IMR-90 (cell line): Measurements from ENCODE around the gene CERT1. TPM values are rescaled to one million over a fixed set of nuclear protein-coding genes. Genes with fewer than 3 reads are reported as not detected.

Source experiments
- ATAC-seq: fragments of 200-7000 bp; cut with Tn5 transposase; 2 replicates; pipeline ENCODE4 v1.9.1; 2020; ENCODE audit warnings: low read depth, mild to moderate bottlenecking, moderate library complexity
- BruUV-seq: library from RNA; stranded (reverse); fragments of 400-500 nt; replicated peaks from 2 replicates; lab custom pipeline; 2021; lab: Mats Ljungman, UMichigan
- CTCF ChIA-PET: fragments of 300-600 bp; formaldehyde crosslinking; extraction: SDS; loops from one replicate; lab custom pipeline; 2021; ENCODE audit warnings: antibody characterized with exemption; lab: Yijun Ruan, JAX
- POLR2A ChIA-PET: fragments of 300-600 bp; sonication (Branson Sonifier 250); formaldehyde crosslinking; loops from one replicate; lab custom pipeline; 2022; ENCODE audit warnings: antibody characterized with exemption; ENCODE audit not compliant: unreplicated experiment; lab: Charles Lee
- DNase-seq: peaks from one replicate; pipeline ENCODE4 v3.0.0; 2013
- H2AFZ ChIP-seq: replicated peaks from 2 replicates; pipeline ENCODE3; 2013; ENCODE audit warnings: low read length, mild to moderate bottlenecking; ENCODE audit not compliant: poor library complexity
- H2AK5ac ChIP-seq: 2 replicates; pipeline ENCODE4 v1.6.1; 2013; ENCODE audit warnings: low read depth, low read length, inconsistent platforms
- H2AK9ac ChIP-seq: replicated peaks from 2 replicates; pipeline ENCODE3; 2013; ENCODE audit warnings: mild to moderate bottlenecking, low read depth, low read length, moderate library complexity; ENCODE audit not compliant: poor library complexity
- H2BK120ac ChIP-seq: 2 replicates; pipeline ENCODE4 v1.6.1; 2013; ENCODE audit warnings: low read depth, low read length, inconsistent platforms
- H2BK15ac ChIP-seq: 3 replicates; pipeline ENCODE4 v1.6.1; 2013; ENCODE audit warnings: low read depth, low read length, inconsistent platforms
- H2BK20ac ChIP-seq: 2 replicates; pipeline ENCODE4 v1.6.1; 2013; ENCODE audit warnings: low read depth, mild to moderate bottlenecking, inconsistent platforms, low read length, moderate library complexity
- H2BK5ac ChIP-seq: 2 replicates; pipeline ENCODE4 v1.6.1; 2013; ENCODE audit warnings: mild to moderate bottlenecking, low read depth, low read length, inconsistent platforms; ENCODE audit not compliant: poor library complexity, severe bottlenecking
- H3K14ac ChIP-seq: replicated peaks from 2 replicates; pipeline ENCODE4 v1.6.1; 2013; ENCODE audit warnings: low read depth, low read length, inconsistent platforms
- H3K18ac ChIP-seq: 2 replicates; pipeline ENCODE4 v1.6.1; 2013; ENCODE audit warnings: low read depth, low read length, control low read depth
- H3K23ac ChIP-seq: 2 replicates; pipeline ENCODE4 v1.6.1; 2013; ENCODE audit warnings: low read depth, low read length, inconsistent platforms
- H3K27ac ChIP-seq: 2 replicates; pipeline ENCODE4 v1.5.1; 2013; ENCODE audit warnings: mild to moderate bottlenecking, control low read depth, low read length; ENCODE audit not compliant: insufficient read depth
- H3K27me3 ChIP-seq: 2 replicates; pipeline ENCODE4 v1.6.1; 2013; ENCODE audit warnings: low read length; ENCODE audit not compliant: control insufficient read depth, insufficient read depth
- H3K36me3 ChIP-seq: 2 replicates; pipeline ENCODE4 v1.6.1; 2013; ENCODE audit warnings: low read length, mixed read lengths; ENCODE audit not compliant: control insufficient read depth, insufficient read depth
- H3K4ac ChIP-seq: 2 replicates; pipeline ENCODE4 v1.6.1; 2013; ENCODE audit warnings: low read depth, low read length, inconsistent platforms
- H3K4me1 ChIP-seq: 2 replicates; pipeline ENCODE4 v1.6.1; 2013; ENCODE audit warnings: low read length, mixed read lengths; ENCODE audit not compliant: control insufficient read depth, insufficient read depth
- H3K4me2 ChIP-seq: 2 replicates; pipeline ENCODE4 v1.6.1; 2013; ENCODE audit warnings: low read depth, mild to moderate bottlenecking, control low read depth, low read length, moderate library complexity
- H3K4me3 ChIP-seq: 2 replicates; pipeline ENCODE4 v1.5.1; 2013; ENCODE audit warnings: low read depth, mild to moderate bottlenecking, control low read depth, low read length, moderate library complexity; ENCODE audit not compliant: insufficient read depth
- H3K56ac ChIP-seq: 2 replicates; pipeline ENCODE4 v1.6.1; 2013; ENCODE audit warnings: low read length, inconsistent platforms; ENCODE audit not compliant: insufficient read depth; ENCODE audit errors: extremely low read depth
- H3K79me1 ChIP-seq, 2 experiments: 2 replicates each; pipeline ENCODE4 v1.6.1; 2013; ENCODE audit warnings: low read length in 2 of 2, inconsistent platforms in 1 of 2, low read depth in 1 of 2
- H3K9ac ChIP-seq: 2 replicates; pipeline ENCODE4 v1.6.1; 2013; ENCODE audit warnings: low read depth, low read length, control low read depth
- H3K9me1 ChIP-seq: 2 replicates; pipeline ENCODE4 v1.6.1; 2013; ENCODE audit warnings: low read length, inconsistent platforms; ENCODE audit not compliant: insufficient read depth
- H3K9me3 ChIP-seq: 2 replicates; pipeline ENCODE4 v1.6.1; 2013; ENCODE audit warnings: low read length; ENCODE audit not compliant: control insufficient read depth, insufficient read depth
- H4K20me1 ChIP-seq: 2 replicates; pipeline ENCODE4 v1.6.1; 2013; ENCODE audit warnings: low read length, inconsistent platforms; ENCODE audit not compliant: insufficient read depth
- H4K5ac ChIP-seq: 2 replicates; pipeline ENCODE4 v1.6.1; 2013; ENCODE audit warnings: mild to moderate bottlenecking, low read depth, low read length, control low read depth
- H4K8ac ChIP-seq, 2 experiments: 2 replicates each; pipeline ENCODE4 v1.6.1; 2013; ENCODE audit warnings: low read depth in 2 of 2, low read length in 2 of 2, control low read depth in 1 of 2, inconsistent platforms in 1 of 2
- H4K91ac ChIP-seq: 2 replicates; pipeline ENCODE4 v1.6.1; 2013; ENCODE audit warnings: low read depth, low read length, inconsistent platforms; ENCODE audit not compliant: insufficient read depth
- BHLHE40 ChIP-seq: fragments of 150-350 bp; IDR thresholded peaks from 2 replicates; pipeline ENCODE4 v1.6.1; 2016; ENCODE audit warnings: mild to moderate bottlenecking, low read depth, low read length
- CEBPB ChIP-seq: IDR thresholded peaks from 2 replicates; pipeline ENCODE4 v1.6.1; 2012; ENCODE audit warnings: low read depth, low read length, improper control_type of control experiment
- CHD1 ChIP-seq: IDR thresholded peaks from 2 replicates; pipeline ENCODE4 v1.6.1; 2012; ENCODE audit warnings: low read depth, low read length, improper control_type of control experiment
- FOS ChIP-seq: fragments of 150-350 bp; IDR thresholded peaks from 2 replicates; pipeline ENCODE4 v1.6.1; 2016; ENCODE audit warnings: low read depth, low read length
- MAFK ChIP-seq: IDR thresholded peaks from 2 replicates; pipeline ENCODE4 v1.6.1; 2012; ENCODE audit warnings: low read depth, low read length, improper control_type of control experiment
- MAZ ChIP-seq: IDR thresholded peaks from 2 replicates; pipeline ENCODE4 v1.6.1; 2012; ENCODE audit warnings: low read depth, mild to moderate bottlenecking, low read length, improper control_type of control experiment, moderate library complexity, borderline replicate concordance
- MXI1 ChIP-seq: IDR thresholded peaks from 2 replicates; pipeline ENCODE4 v1.6.1; 2012; ENCODE audit warnings: low read depth, mild to moderate bottlenecking, low read length, moderate library complexity, borderline replicate concordance
- NFE2L2 ChIP-seq: fragments of 150-350 bp; IDR thresholded peaks from 2 replicates; pipeline ENCODE4 v1.6.1; 2016; ENCODE audit warnings: low read depth, mild to moderate bottlenecking, low read length
- POLR2A ChIP-seq: IDR thresholded peaks from 2 replicates; pipeline ENCODE4 v1.6.1; 2012; ENCODE audit warnings: mild to moderate bottlenecking, low read depth, low read length
- RAD21 ChIP-seq: IDR thresholded peaks from 2 replicates; pipeline ENCODE4 v1.6.1; 2012; ENCODE audit warnings: low read length, improper control_type of control experiment
- RCOR1 ChIP-seq: IDR thresholded peaks from 2 replicates; pipeline ENCODE4 v1.6.1; 2012; ENCODE audit warnings: mild to moderate bottlenecking, low read length, improper control_type of control experiment; ENCODE audit not compliant: insufficient replicate concordance
- RFX5 ChIP-seq: IDR thresholded peaks from 2 replicates; pipeline ENCODE4 v1.8.0; 2012; ENCODE audit warnings: low read depth, mild to moderate bottlenecking, low read length, moderate library complexity
- SMC3 ChIP-seq: fragments of 150-350 bp; IDR thresholded peaks from 2 replicates; pipeline ENCODE4 v1.6.1; 2016; ENCODE audit warnings: low read depth, mild to moderate bottlenecking, antibody characterized with exemption, low read length, moderate library complexity
- WGBS, 2 experiments: methylation state at CpG; one replicate each; pipeline versions ENCODE4 v1.1.5 to v1.1.7; 2013; ENCODE audit warnings: missing lambda C conversion rate in 2 of 2; ENCODE audit not compliant: insufficient read length in 1 of 2; ENCODE audit errors: extremely low coverage in 2 of 2; 5-methylcytosine and 5-hydroxymethylcytosine counted together
- dilution Hi-C: fragments of 300-500 bp; cut with HindIII; formaldehyde crosslinking; loops from one replicate; pipeline ENCODE4 v1.14.3; 2018; ENCODE audit warnings: low sequenced_read_pairs; ENCODE audit not compliant: unreplicated experiment
- in situ Hi-C: fragments of 300-500 bp; cut with MboI; formaldehyde crosslinking; loops from 3 replicates; pipeline ENCODE4 v1.14.3; 2019; ENCODE audit warnings: low sequenced_read_pairs, inconsistent platforms, mixed read lengths
- intact Hi-C: fragments of 100-400 bp; cut with micrococcal nuclease; formaldehyde crosslinking; loops from 2 replicates; pipeline ENCODE4 v1.10.0; 2022
- polyA plus RNA-seq, 3 experiments: library from polyadenylated mRNA; depleted of rRNA; stranded (reverse); fragments of >200 nt; gene quantifications; 2 replicates each; pipeline ENCODE4 v1.2.3, GENCODE V29; 2012; ENCODE audit warnings: low replicate concordance in 1 of 3
- total RNA-seq: library from RNA; depleted of rRNA; stranded (reverse); fragments of >200 nt; gene quantifications from 2 replicates; pipeline ENCODE4 v1.2.3, GENCODE V29; 2012
- TF ChIP-seq, protein P1 (sequence below): fragments of 150-350 bp; IDR thresholded peaks from 2 replicates; pipeline ENCODE4 v1.6.1; 2016; ENCODE audit warnings: low read depth, mild to moderate bottlenecking, low read length, moderate library complexity, borderline replicate concordance
- TF ChIP-seq, protein P2 (sequence below): fragments of 150-350 bp; IDR thresholded peaks from 2 replicates; pipeline ENCODE4 v1.6.1; 2017; ENCODE audit warnings: mild to moderate bottlenecking, antibody characterized with exemption, low read length, low read depth
- TF ChIP-seq, protein P3 (sequence below): conservative IDR thresholded peaks from 2 replicates; pipeline ENCODE4 v1.5.1; 2012; ENCODE audit warnings: mild to moderate bottlenecking, low read depth, low read length, improper control_type of control experiment

The CERT1 gene
- total and polyA plus RNA-seq, 2 of the 4 experiments (the other 2 are of a cell fraction) = 7.2 TPM

DNA sequence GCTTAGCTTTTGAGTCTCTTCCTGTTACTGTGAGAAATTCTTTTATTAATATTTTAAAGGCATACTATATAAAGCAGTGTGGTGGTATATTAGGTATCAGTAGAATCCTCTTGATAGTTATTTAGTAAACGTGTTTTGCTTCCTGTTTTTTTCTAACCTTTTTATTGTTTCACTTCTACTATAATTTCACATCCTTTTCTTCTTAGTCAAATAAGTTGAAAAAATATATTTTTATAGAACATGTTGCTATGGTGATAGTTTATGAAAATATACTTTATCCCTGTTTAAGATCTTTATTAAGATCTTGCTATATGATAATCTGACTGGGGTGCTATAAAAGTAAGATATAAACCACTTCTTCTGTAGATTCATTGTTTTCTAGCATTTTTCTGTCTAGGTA lies 2.4 kb upstream of the CERT1 start:
- dilution Hi-C loops = no loop called here
- H3K4me1 ChIP-seq = no peaks in the 10 kb centered on the region
- H3K56ac ChIP-seq = no peak overlapping the region
- H2BK15ac ChIP-seq = no peak overlapping the region
- no peak overlapping the region for H3K9ac ChIP-seq
- ChIA-PET POLR2A (no interaction called here), CTCF (no interaction called here)
- H3K27me3 ChIP-seq = no peaks in the 10 kb centered on the region
- no peak overlapping the region for H3K27ac ChIP-seq
- no peak overlapping the region for H3K18ac ChIP-seq
- no peak overlapping the region for H2BK5ac ChIP-seq
- in situ Hi-C loops = no loop called here
- no peak overlapping the region for H2BK120ac ChIP-seq
- no peak overlapping the region for H2AK5ac ChIP-seq
- H3K9me3 ChIP-seq = no peaks in the 10 kb centered on the region
- no peak overlapping the region for H4K91ac ChIP-seq
- peak overlapping the region; percentile 85; the same call in 1 of the 2 replicates for H3K23ac ChIP-seq
- TF ChIP-seq MAZ (no peak), BHLHE40 (no peak), CEBPB (no peak), POLR2A (no peak), CHD1 (no peak), FOS (no peak), MAFK (no peak), RFX5 (no peak), SMC3 (no peak), RCOR1 (no peak), NFE2L2 (no peak), MXI1 (no peak), RAD21 (no peak)
- TF ChIP-seq, protein P1, sequence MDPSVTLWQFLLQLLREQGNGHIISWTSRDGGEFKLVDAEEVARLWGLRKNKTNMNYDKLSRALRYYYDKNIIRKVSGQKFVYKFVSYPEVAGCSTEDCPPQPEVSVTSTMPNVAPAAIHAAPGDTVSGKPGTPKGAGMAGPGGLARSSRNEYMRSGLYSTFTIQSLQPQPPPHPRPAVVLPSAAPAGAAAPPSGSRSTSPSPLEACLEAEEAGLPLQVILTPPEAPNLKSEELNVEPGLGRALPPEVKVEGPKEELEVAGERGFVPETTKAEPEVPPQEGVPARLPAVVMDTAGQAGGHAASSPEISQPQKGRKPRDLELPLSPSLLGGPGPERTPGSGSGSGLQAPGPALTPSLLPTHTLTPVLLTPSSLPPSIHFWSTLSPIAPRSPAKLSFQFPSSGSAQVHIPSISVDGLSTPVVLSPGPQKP = no peak
- TF ChIP-seq, protein P2, sequence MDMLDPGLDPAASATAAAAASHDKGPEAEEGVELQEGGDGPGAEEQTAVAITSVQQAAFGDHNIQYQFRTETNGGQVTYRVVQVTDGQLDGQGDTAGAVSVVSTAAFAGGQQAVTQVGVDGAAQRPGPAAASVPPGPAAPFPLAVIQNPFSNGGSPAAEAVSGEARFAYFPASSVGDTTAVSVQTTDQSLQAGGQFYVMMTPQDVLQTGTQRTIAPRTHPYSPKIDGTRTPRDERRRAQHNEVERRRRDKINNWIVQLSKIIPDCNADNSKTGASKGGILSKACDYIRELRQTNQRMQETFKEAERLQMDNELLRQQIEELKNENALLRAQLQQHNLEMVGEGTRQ = no peak
- TF ChIP-seq, protein P3, sequence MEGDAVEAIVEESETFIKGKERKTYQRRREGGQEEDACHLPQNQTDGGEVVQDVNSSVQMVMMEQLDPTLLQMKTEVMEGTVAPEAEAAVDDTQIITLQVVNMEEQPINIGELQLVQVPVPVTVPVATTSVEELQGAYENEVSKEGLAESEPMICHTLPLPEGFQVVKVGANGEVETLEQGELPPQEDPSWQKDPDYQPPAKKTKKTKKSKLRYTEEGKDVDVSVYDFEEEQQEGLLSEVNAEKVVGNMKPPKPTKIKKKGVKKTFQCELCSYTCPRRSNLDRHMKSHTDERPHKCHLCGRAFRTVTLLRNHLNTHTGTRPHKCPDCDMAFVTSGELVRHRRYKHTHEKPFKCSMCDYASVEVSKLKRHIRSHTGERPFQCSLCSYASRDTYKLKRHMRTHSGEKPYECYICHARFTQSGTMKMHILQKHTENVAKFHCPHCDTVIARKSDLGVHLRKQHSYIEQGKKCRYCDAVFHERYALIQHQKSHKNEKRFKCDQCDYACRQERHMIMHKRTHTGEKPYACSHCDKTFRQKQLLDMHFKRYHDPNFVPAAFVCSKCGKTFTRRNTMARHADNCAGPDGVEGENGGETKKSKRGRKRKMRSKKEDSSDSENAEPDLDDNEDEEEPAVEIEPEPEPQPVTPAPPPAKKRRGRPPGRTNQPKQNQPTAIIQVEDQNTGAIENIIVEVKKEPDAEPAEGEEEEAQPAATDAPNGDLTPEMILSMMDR = no peak
- no peak overlapping the region for H3K14ac ChIP-seq
- no peak overlapping the region for H4K8ac ChIP-seq
- no peak overlapping the region for H3K4ac ChIP-seq
- H2BK20ac ChIP-seq = no peak overlapping the region
- no CpG with 5 or more reads among the region's 1 CpG for WGBS, 2 experiments
- ATAC-seq = no peak
- intact Hi-C loops = no loop called here
- peaks cover 5% of the 10 kb centered on the region for H4K20me1 ChIP-seq
- no peak overlapping the region for H3K4me3 ChIP-seq
- no peak overlapping the region; the same call in 1 of the 2 replicates for H3K4me2 ChIP-seq
- no peak for DNase-seq
- no peak overlapping the region for H4K5ac ChIP-seq
- H2AFZ ChIP-seq = no peak overlapping the region
- no TSS peak for BruUV-seq
- H3K79me1 ChIP-seq = peaks cover 9 to 53% of the 10 kb centered on the region in 2 experiments
- H2AK9ac ChIP-seq = no peak overlapping the region
- no peaks in the 10 kb centered on the region; the same call in 1 of the 2 replicates for H3K9me1 ChIP-seq
- peaks cover under 1% of the 10 kb centered on the region for H3K36me3 ChIP-seq
